Measurements from ENCODE around the gene GNA15.
"Not testable (repeated sequence)": the region's sequence is repeated elsewhere in the genome, so short reads cannot be mapped to it uniquely, and the experiment has no call there.

The GNA15 gene

GRCh38 chr19:3193256-3194105 lies 57.6 kb downstream of the GNA15 start:
- DNase-seq = no peak

GRCh38 chr19:3194106-3195087 lies 58.6 kb downstream of the GNA15 start:
- no peak for DNase-seq

- no peak for DNase-seq
Observed at GRCh38 chr19:3196064-3196932, 60.5 kb downstream of the GNA15 start.

- DNase-seq = no peak
Observed at GRCh38 chr19:3196933-3197205, 61.0 kb downstream of the GNA15 start.

GRCh38 chr19:3198901-3199700 lies 63.3 kb downstream of the GNA15 start:
- no peak for DNase-seq

DNA sequence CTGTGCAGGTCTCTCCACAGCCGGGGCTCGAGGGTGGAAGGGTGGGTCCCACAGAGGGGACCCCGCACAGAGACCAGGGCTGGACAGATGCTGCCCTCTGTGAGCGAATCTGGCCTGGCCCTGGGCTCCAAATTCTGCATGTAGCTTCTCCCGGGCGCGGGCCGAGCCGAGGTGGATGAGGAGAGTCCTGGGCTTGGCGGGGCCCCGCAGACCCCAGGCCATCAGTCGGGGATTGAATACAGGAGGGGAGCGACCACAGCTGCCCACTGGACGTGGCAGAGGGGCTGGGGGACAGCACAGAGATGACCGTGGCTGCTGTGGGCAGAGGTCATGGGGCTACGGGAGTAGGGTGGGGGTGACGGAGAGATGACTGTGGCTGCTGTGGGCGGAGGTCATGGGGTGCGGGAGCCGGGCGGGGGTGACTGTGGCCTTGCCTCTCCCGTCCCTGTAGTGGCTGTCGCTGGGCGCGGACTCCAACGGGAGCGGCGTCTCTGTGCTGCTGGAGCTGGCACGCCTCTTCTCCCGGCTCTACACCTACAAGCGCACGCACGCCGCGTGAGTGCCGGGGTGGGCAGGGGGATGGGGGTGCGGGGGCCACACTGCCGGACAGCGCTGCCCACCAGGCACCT lies 65.4 kb downstream of the GNA15 start:
- no peak for DNase-seq

- no peak for DNase-seq
Observed at GRCh38 chr19:3201911-3202310, 66.1 kb downstream of the GNA15 start.

- DNase-seq = no peak
Observed at GRCh38 chr19:3202346-3202745, 66.5 kb downstream of the GNA15 start.

GRCh38 chr19:3202895-3203294 lies 67.1 kb downstream of the GNA15 start:
- DNase-seq = not testable (repeated sequence)

DNA sequence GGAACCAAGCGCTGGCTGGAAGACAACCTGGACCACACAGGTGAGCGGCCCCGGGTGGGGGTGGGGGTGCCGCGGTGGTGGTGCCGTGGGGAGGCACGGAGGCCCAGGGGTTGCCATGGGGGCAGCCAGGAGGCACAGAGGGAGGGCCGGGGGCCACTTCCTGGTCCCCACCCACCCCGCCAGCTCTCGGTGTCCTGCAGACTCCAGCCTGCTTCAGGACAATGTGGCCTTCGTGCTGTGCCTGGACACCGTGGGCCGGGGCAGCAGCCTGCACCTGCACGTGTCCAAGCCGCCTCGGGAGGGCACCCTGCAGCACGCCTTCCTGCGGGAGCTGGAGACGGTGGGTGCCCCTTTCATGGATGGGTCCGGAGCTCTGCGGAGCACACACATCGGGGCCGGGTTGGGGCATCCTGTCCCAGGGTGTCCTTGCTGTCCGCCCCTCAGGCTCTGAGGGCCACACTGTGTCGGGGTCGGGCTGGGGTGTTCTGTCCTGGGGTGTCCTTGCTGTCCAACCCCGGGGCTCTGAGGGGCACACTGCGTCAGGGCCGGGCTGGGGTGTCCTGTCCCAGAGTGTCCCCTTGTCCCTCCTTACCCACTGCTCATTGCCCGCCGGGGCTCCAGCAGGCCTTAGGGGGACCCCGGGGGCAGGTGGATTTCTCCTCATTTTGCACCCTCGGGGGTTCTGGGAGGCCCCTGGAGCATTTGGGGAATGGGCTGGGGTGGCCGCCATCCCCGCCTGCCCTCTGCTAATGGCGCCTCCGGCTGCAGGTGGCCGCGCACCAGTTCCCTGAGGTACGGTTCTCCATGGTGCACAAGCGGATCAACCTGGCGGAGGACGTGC lies 68.2 kb downstream of the GNA15 start:
- no peak for DNase-seq

DNA sequence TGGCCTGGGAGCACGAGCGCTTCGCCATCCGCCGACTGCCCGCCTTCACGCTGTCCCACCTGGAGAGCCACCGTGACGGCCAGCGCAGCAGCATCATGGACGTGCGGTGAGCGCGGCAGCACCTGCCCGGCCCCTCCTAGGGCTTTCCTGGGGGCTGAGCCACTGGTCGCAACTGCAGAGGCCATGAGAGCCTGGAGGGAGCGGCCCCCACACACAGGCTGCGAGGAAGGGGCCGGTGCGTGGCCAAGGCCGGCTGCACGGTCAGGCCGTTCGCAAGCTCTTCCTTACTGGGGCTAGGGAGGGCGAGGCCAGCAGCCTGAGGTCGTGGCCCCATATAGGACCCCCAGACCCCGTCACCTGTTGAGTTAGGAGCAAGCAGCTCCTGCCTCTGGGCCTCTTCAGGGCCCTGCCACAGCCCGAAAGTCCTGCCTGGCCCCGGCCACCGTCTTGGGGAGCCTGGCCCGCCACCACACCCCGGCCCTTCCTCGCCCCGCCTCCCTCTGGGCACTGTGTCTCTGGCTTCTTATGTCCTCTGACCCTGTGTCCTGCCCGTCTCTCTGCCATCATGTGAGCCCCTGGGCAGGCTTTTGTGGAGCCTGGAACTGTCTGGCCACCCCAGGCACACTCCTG lies 68.9 kb downstream of the GNA15 start:
- no peak for DNase-seq

DNA sequence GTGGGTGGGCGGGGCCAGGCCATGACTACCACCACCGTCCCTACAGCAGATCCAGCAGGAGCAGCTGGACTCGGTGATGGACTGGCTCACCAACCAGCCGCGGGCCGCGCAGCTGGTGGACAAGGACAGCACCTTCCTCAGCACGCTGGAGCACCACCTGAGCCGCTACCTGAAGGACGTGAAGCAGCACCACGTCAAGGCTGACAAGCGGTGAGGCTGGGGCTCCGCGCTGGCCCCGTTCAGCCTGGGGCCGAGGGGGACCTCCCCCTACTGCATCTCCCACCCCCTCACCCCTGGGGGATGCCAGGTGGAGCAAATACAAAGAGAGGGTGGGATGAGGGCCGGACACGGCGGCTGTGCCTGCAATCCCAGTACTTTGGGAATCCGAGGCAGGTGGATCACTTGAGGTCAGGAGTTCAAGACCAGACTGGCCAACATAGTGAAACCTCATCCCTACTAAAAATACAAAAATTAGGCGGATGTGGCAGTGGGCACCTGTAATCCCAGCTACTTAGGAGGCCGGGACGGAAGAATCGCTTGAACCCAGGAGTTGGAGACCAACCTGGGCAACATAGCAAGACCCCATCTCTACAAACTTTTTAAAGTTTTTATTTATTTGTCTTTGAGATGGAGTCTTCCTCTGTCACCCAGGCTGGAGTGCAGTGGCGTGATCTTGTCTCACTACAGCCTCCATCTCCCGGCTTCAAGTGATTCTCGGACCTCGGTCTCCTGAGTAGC lies 70.6 kb downstream of the GNA15 start:
- DNase-seq = no peak

GRCh38 chr19:3207461-3208242 lies 71.8 kb downstream of the GNA15 start:
- DNase-seq = no peak

DNA sequence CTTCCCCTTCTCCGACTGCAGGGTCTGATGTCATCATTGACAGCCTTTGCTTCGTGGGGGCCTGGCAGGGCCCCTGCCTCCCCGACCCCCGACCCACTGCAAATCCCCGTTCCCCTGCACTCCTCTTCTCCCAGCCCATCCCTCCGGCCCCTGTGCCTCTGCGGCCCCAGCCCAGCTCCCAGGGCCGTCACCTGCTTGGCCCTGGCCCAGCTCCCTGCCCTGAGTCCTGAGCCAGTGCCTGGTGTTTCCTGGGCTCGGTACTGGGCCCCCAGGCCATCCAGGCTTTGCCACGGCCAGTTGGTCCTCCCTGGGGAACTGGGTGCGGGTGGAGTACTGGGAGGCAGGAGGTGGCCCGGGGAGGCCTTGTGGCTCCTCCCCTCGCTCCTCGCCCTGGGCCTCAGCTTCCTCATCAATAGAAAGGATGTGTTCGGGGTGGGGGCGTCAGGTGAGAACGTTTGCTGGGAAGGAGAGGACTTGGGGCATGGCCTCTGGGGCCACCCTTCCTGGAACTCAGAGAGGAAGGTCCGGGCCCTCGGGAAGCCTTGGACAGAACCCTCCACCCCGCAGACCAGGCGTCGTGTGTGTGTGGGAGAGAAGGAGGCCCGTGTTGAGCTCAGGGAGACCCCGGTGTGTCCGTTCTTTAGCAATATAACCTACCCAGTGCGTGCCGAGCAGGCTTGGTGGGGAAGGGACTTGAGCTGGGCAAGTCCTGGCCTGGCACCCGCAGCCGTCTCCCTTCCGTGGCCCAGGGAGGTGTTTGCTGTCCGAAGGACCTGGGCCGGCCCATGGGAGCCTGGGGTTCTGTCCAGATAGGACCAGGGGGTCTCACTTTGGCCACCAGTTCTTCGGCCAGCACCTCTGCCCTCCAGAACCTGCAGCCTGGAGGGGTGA lies 72.7 kb downstream of the GNA15 start:
- DNase-seq = no peak

DNA sequence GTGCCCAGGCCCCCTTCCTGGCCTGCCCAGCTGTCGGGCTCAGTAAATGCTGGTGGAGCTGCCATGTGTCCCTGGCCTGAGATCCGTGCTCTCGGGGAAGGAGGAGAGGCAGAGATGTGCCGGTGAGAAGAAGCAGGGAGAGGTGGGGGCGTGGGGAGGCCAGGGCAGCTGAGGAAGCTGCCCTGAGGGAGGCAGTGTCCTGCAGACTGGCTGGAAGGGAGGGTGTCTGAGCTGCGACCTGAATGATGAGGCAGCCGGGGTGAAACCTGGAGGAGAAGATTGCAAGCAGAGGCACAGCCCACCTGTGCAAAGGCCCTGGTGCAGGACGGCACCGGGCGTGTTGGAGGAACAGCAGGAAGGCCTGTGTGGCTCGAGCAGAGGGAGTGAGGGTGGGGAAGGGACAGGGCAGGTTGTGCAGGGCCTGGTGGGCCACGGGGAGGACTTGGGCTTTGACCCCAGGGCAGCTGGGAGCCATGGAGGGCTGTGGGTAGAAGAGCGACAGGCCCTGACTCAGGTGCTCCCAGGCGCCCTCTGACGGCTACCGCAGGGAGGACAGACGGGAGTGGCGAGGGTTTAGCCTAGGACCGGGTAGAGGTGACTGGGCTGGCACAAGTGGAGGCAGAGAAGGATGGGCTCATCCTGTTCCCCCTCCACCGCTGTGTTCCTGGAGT lies 74.6 kb downstream of the GNA15 start:
- peak; percentile 60 to 76 for DNase-seq

DNA sequence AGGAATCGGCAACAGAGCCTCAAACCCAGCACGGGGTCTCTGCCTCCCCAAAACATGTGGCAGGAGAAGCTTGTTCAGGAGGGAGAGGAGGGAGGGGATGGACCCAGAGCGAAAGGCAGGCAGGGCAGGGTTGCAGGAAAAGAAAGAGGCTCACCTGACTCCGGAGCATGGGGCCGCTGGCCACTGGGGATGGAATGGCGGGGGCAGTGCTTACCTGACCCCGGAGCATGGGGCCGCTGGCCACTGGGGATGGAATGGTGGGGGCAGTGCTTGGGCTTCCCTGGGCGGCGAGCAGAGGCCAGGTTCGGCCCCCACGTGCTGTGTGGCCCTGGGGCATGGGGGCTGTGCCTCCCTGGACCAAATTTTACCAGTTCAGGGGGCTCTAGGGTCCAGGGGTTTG lies 75.4 kb downstream of the GNA15 start:
- DNase-seq = no peak

- no peak for DNase-seq
Observed at GRCh38 chr19:3213159-3213558, 77.3 kb downstream of the GNA15 start.

Data from activated CD4-positive, alpha-beta T cell treated with anti-CD3 and anti-CD28 coated beads for 4 hours (primary cell).